ENCODE results near the gene SATB2. TPM values are rescaled to one million over a fixed set of nuclear protein-coding genes. Genes with fewer than 3 reads are reported as not detected.

SATB2 gene
- total RNA-seq, 1 donor from 2014 or later = 4.0 TPM

GRCh38 chr2:199477277-199477834 lies 19.6 kb upstream of the SATB2 start:
- TF ChIP-seq CTCF (IDR thresholded peaks at IDR 0.05; ENCODE audit: unreplicated experiment) = no peak
- no peaks in the 10 kb centered on the region for H3K9me3 Mint-ChIP-seq
- DNase-seq (ENCODE audit: low spot score in 2 of 2, unreplicated experiment in 2 of 2) = no peak
- peaks cover 76% of the 10 kb centered on the region for H3K27me3 Mint-ChIP-seq (ENCODE audit: low read depth)
- no peak overlapping the region for H3K4me3 Mint-ChIP-seq
- no peaks in the 10 kb centered on the region for H3K36me3 Mint-ChIP-seq
- no peaks in the 10 kb centered on the region for H3K4me1 Mint-ChIP-seq
- H3K27ac Mint-ChIP-seq = no peak overlapping the region

DNA sequence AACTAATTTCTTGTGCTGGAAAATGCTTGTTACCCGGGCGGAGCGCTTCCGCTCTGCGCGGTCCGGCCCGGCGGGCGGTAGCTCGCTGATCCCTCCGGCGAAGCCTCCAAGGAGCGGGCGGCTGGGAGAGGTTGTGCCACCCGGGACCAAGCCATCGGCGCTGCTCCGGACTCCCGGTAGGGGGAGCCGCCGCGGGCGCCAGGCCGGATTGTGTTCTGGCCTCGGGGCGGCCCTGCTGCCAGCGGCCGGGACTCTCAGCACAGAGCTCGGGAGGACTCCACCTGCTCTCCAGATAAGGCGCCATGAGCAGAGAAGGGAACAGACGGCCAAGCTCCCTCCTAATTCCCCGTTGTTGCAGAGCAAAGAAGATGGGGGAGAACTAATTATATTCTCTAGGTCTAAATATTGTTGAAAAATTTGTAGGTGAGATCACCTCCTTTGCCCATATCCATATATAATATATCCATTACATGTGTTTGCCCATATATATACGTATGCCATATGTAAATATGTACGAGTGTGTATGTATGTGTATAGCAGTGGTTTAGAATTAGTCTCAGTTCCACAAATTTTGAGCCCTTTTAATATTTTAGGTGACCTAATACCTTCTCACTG lies 13.8 kb upstream of the SATB2 start:
- Mint-ChIP-seq H3K27ac (no peak overlapping the region), H3K4me3 (peak overlapping the region; percentile 41), H3K9me3 (no peaks in the 10 kb centered on the region), H3K4me1 (peaks cover 18% of the 10 kb centered on the region), H3K27me3 (ENCODE audit: low read depth) (peaks cover 99% of the 10 kb centered on the region), H3K36me3 (no peaks in the 10 kb centered on the region)
- peak; percentile 67 for TF ChIP-seq CTCF (IDR thresholded peaks at IDR 0.05; ENCODE audit: unreplicated experiment)
- DNase-seq (ENCODE audit: low spot score in 2 of 2, unreplicated experiment in 2 of 2) = peak in 1 of 2 experiments; percentile 79

GRCh38 chr2:199470672-199471442 lies 13.1 kb upstream of the SATB2 start:
- DNase-seq (ENCODE audit: low spot score in 2 of 2, unreplicated experiment in 2 of 2) = no peak
- Mint-ChIP-seq H3K4me3 (peak overlapping the region; percentile 41), H3K36me3 (no peaks in the 10 kb centered on the region), H3K27ac (no peak overlapping the region), H3K9me3 (no peaks in the 10 kb centered on the region), H3K27me3 (ENCODE audit: low read depth) (peaks cover 99% of the 10 kb centered on the region), H3K4me1 (peaks cover 18% of the 10 kb centered on the region)
- no peak for TF ChIP-seq CTCF (IDR thresholded peaks at IDR 0.05; ENCODE audit: unreplicated experiment)

- Mint-ChIP-seq H3K27ac (no peak overlapping the region), H3K9me3 (no peaks in the 10 kb centered on the region), H3K4me1 (peaks cover 18% of the 10 kb centered on the region), H3K27me3 (ENCODE audit: low read depth) (peaks cover 99% of the 10 kb centered on the region), H3K36me3 (no peaks in the 10 kb centered on the region), H3K4me3 (no peak overlapping the region)
- DNase-seq (ENCODE audit: low spot score in 2 of 2, unreplicated experiment in 2 of 2) = no peak
- no peak for TF ChIP-seq CTCF (IDR thresholded peaks at IDR 0.05; ENCODE audit: unreplicated experiment)
Observed at GRCh38 chr2:199470361-199470671, 12.6 kb upstream of the SATB2 start.

- H3K9me3 Mint-ChIP-seq = no peaks in the 10 kb centered on the region
- no peak overlapping the region for H3K27ac Mint-ChIP-seq
- DNase-seq (ENCODE audit: low spot score in 2 of 2, unreplicated experiment in 2 of 2) = no peak
- no peak for TF ChIP-seq CTCF (IDR thresholded peaks at IDR 0.05; ENCODE audit: unreplicated experiment)
- peaks cover 18% of the 10 kb centered on the region for H3K4me1 Mint-ChIP-seq
- no peaks in the 10 kb centered on the region for H3K36me3 Mint-ChIP-seq
- peaks cover 99% of the 10 kb centered on the region for H3K27me3 Mint-ChIP-seq (ENCODE audit: low read depth)
- no peak overlapping the region for H3K4me3 Mint-ChIP-seq
Observed at GRCh38 chr2:199469514-199470360, 12.0 kb upstream of the SATB2 start.

Measured in mesothelial cell of epicardium (in vitro differentiated cells).